SU-DHL-6 (cell line): ENCODE data around the gene PRR15.
"Not testable (repeated sequence)": the region's sequence is repeated elsewhere in the genome, so short reads cannot be mapped to it uniquely, and the experiment has no call there.

Experiments used
- EZH2phosphoT487 ChIP-seq: fragments of 200-600 bp; sonication (generic), shearing (Covaris generic); conservative IDR thresholded peaks from 2 replicates; pipeline ENCODE4 v1.6.1; 2018; ENCODE audit warnings: mild to moderate bottlenecking, antibody characterized with exemption, low read length, moderate library complexity, mixed read lengths
- TF ChIP-seq, protein P1 (sequence below): fragments of 200-600 bp; sonication (generic); IDR thresholded peaks from one replicate; pipeline ENCODE4 v1.5.1; 2017; ENCODE audit warnings: antibody characterized with exemption, mild to moderate bottlenecking, low read length, moderate library complexity; ENCODE audit not compliant: insufficient read depth, poor library complexity, severe bottlenecking

DNA sequence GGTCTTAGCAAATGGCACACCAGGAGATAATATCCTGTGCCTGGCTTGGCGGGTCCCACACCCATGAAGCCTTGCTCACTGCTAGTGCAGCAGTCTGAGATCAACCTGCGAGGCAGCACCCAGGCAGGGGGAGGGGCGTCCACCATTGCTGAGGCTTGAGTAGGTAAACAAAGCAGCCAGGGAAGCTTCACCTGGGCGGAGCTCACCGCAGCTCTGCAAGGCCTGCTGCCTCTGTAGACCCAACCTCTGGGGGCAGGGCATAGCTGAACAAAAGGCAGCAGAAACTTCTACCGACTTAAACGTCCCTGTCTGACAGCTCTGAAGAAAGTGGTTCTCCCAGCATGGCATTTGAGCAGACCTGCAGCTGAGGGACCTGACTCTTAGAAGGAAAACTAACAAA is 35.1 kb upstream of the PRR15 start:
- TF ChIP-seq, protein P1, sequence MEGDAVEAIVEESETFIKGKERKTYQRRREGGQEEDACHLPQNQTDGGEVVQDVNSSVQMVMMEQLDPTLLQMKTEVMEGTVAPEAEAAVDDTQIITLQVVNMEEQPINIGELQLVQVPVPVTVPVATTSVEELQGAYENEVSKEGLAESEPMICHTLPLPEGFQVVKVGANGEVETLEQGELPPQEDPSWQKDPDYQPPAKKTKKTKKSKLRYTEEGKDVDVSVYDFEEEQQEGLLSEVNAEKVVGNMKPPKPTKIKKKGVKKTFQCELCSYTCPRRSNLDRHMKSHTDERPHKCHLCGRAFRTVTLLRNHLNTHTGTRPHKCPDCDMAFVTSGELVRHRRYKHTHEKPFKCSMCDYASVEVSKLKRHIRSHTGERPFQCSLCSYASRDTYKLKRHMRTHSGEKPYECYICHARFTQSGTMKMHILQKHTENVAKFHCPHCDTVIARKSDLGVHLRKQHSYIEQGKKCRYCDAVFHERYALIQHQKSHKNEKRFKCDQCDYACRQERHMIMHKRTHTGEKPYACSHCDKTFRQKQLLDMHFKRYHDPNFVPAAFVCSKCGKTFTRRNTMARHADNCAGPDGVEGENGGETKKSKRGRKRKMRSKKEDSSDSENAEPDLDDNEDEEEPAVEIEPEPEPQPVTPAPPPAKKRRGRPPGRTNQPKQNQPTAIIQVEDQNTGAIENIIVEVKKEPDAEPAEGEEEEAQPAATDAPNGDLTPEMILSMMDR: not testable (repeated sequence)
- TF ChIP-seq EZH2phosphoT487: not testable (repeated sequence)
